ENCODE measurements around the gene HNRNPA3. TPM values are rescaled to one million over a fixed set of nuclear protein-coding genes. Genes with fewer than 3 reads are reported as not detected.

Gene HNRNPA3
- polyA plus RNA-seq, 1 of the 3 experiments (the other 2 are of a cell fraction), result 102 TPM

DNA sequence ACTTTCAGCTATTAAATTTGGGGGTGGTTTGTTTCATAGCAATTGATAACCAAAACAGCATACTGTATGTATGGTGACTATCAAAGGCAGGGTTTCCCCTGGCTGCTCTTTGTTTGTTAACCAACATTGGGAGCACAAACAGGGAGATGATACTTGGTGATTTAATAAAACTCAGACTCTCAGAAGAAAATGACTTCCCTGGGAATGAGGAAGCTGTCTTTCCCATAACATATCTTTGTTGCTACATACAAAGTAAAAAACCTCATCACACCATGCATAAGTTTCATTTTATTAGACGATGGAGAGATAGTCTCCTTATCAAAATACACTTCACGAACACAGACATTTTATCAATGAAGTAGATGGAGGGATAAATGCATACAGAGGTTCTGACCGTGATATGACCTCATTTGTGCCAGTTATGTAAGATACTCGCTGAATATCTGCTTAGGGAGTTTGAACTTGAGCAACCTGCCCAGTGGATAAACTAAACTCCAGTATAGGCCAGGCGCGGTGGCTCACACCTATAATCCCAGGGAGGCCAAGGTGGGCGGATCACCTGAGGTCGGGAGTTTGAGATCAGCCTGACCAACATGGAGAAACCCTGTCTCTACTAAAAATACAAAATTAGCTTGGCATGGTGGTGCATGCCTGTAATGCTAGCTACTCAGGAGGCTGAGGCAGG, 55.7 kb downstream of the HNRNPA3 start:
- Histone ChIP-seq H3K27ac (ENCODE audit: low read depth in 2 of 2, low read length in 1 of 2) (no peak overlapping the region), H3K4me2 (no peak overlapping the region), H3K4me1 (ENCODE audit: control insufficient read depth in 1 of 2, insufficient read depth in 2 of 2, low read depth in 1 of 2, low read length in 1 of 2) (peaks cover 9 to 13% of the 10 kb centered on the region in 2 experiments; a peak in 3 of 4 replicates), H3K27me3 (ENCODE audit: insufficient read depth) (no peaks in the 10 kb centered on the region), H3K36me3 (replicated peaks in 1 of 2; ENCODE audit: control insufficient read depth in 1 of 2, insufficient read depth in 2 of 2, low read length in 1 of 2) (no peaks in the 10 kb centered on the region), H3K4me3 (ENCODE audit: low read depth in 2 of 2, low read length in 1 of 2) (no peak overlapping the region), H3K9ac (no peak overlapping the region), H3F3A (replicated peaks; ENCODE audit: insufficient read depth) (peaks cover 10% of the 10 kb centered on the region), H4K20me1 (ENCODE audit: insufficient read depth) (no peaks in the 10 kb centered on the region), H3K9me3 (no peaks in the 10 kb centered on the region), H2AFZ (ENCODE audit: low read depth) (no peak overlapping the region), H3K9me2 (no peaks in the 10 kb centered on the region), H3K79me2 (ENCODE audit: insufficient read depth) (peaks cover 4% of the 10 kb centered on the region; the same call in 1 of the 2 replicates)
- TF ChIP-seq RCOR1 (IDR thresholded peaks at IDR 0.05; ENCODE audit: low read length), result no peak
- TF ChIP-seq ELF1 (IDR thresholded peaks at IDR 0.05), result no peak
- TF ChIP-seq TCF12 (IDR thresholded peaks at IDR 0.05), result no peak
- no peak for TF ChIP-seq FOSL2 (IDR thresholded peaks at IDR 0.05; ENCODE audit: borderline replicate concordance, low read depth)
- TF ChIP-seq MXI1 (IDR thresholded peaks at IDR 0.05; ENCODE audit: low read depth, low read length), result no peak
- no peak for TF ChIP-seq MAX (IDR thresholded peaks at IDR 0.05; ENCODE audit: low read depth)
- TF ChIP-seq GATA2 (CRISPR knock-in tag; IDR thresholded peaks at IDR 0.05), result no peak
- TF ChIP-seq NFIC (IDR thresholded peaks at IDR 0.05; ENCODE audit: borderline replicate concordance), result no peak
- no peak for TF ChIP-seq RFX5 (IDR thresholded peaks at IDR 0.05; ENCODE audit: low read length)
- TF ChIP-seq RXRA (IDR thresholded peaks at IDR 0.05; ENCODE audit: borderline replicate concordance, low read depth), result no peak
- no peak for TF ChIP-seq GABPA (IDR thresholded peaks at IDR 0.05; ENCODE audit: low read depth)
- no peak for TF ChIP-seq FOXJ3 (CRISPR knock-in tag; IDR thresholded peaks at IDR 0.05)
- no peak for TF ChIP-seq EZH2phosphoT487 (IDR thresholded peaks at IDR 0.05; ENCODE audit: borderline replicate concordance, low read depth)
- TF ChIP-seq ZBTB33 (IDR thresholded peaks at IDR 0.05; ENCODE audit: borderline replicate concordance, low read depth), result no peak
- TF ChIP-seq PBX3 (IDR thresholded peaks at IDR 0.05), result no peak
- no peak for TF ChIP-seq FOXM1 (IDR thresholded peaks at IDR 0.05; ENCODE audit: low read depth)
- no peak for TF ChIP-seq SMC3 (IDR thresholded peaks at IDR 0.05; ENCODE audit: low read depth, low read length)
- POLR2A ChIA-PET, result no interaction called here
- WGBS (ENCODE audit: low lambda C conversion rate), result 88% methylated on average over 8 of the region's 8 CpGs
- DNase-seq, result no peak
- CTCF ChIA-PET, result interaction anchor here (1.0 to 12.3 kb wide), 4 partner anchors 14 to 148 kb away, joined by 3 to 121 read pairs (median 4); no protein-coding TSS in a partner anchor
